Measurements from ENCODE around the gene DOCK3.

DOCK3 gene

GRCh38 chr3:51271172-51271571, 596.4 kb downstream of the DOCK3 start:
- no peak for ATAC-seq
- TF ChIP-seq CSDC2 (CRISPR knock-in tag; IDR thresholded peaks at IDR 0.05), result no peak
- TF ChIP-seq PPARA (CRISPR knock-in tag; IDR thresholded peaks at IDR 0.05; ENCODE audit: borderline replicate concordance), result no peak
- TF ChIP-seq ZC3H10 (CRISPR knock-in tag; IDR thresholded peaks at IDR 0.05), result no peak
- no peak for TF ChIP-seq ISL1 (CRISPR knock-in tag; IDR thresholded peaks at IDR 0.05)
- no peak for TF ChIP-seq TOX (CRISPR knock-in tag; IDR thresholded peaks at IDR 0.05; ENCODE audit: borderline replicate concordance)
- no peak for TF ChIP-seq TSHZ2 (CRISPR knock-in tag; IDR thresholded peaks at IDR 0.05)
- no peak for TF ChIP-seq ARNTL (CRISPR knock-in tag; IDR thresholded peaks at IDR 0.05; ENCODE audit: borderline replicate concordance, low read depth)
- TF ChIP-seq ZNF565 (CRISPR knock-in tag; conservative IDR thresholded peaks at IDR 0.05; ENCODE audit: low read depth), result no peak
- no peak for TF ChIP-seq CREB5 (CRISPR knock-in tag; IDR thresholded peaks at IDR 0.05; ENCODE audit: low read depth)
- no peak for TF ChIP-seq POU6F1 (CRISPR knock-in tag; IDR thresholded peaks at IDR 0.05; ENCODE audit: borderline replicate concordance, low read depth)

- TF ChIP-seq GLIS3 (CRISPR knock-in tag; IDR thresholded peaks at IDR 0.05) (no peak), TSHZ2 (CRISPR knock-in tag; IDR thresholded peaks at IDR 0.05) (no peak), CSRNP3 (CRISPR knock-in tag; IDR thresholded peaks at IDR 0.05) (no peak), PPARA (CRISPR knock-in tag; IDR thresholded peaks at IDR 0.05; ENCODE audit: borderline replicate concordance) (no peak), CREB5 (CRISPR knock-in tag; IDR thresholded peaks at IDR 0.05; ENCODE audit: low read depth) (no peak), TCF4 (CRISPR knock-in tag; IDR thresholded peaks at IDR 0.05; ENCODE audit: borderline replicate concordance) (no peak), ZFP3 (CRISPR knock-in tag; IDR thresholded peaks at IDR 0.05) (no peak), RARB (CRISPR knock-in tag; IDR thresholded peaks at IDR 0.05) (no peak), ZNF565 (CRISPR knock-in tag; conservative IDR thresholded peaks at IDR 0.05; ENCODE audit: low read depth) (no peak)
- ATAC-seq, result no peak
Observed at GRCh38 chr3:51274052-51274451, 599.3 kb downstream of the DOCK3 start.

- no peak for ATAC-seq
- TF ChIP-seq GLIS3 (CRISPR knock-in tag; IDR thresholded peaks at IDR 0.05), result no peak
- TF ChIP-seq OSR1 (CRISPR knock-in tag; IDR thresholded peaks at IDR 0.05), result no peak
- TF ChIP-seq SNAI2 (CRISPR knock-in tag; IDR thresholded peaks at IDR 0.05), result no peak
- no peak for TF ChIP-seq TOX (CRISPR knock-in tag; IDR thresholded peaks at IDR 0.05; ENCODE audit: borderline replicate concordance)
- no peak for TF ChIP-seq ZFP3 (CRISPR knock-in tag; IDR thresholded peaks at IDR 0.05)
- TF ChIP-seq ZNF8 (CRISPR knock-in tag; IDR thresholded peaks at IDR 0.05), result no peak
- no peak for TF ChIP-seq RARB (CRISPR knock-in tag; IDR thresholded peaks at IDR 0.05)
- TF ChIP-seq ESRRG (CRISPR knock-in tag; IDR thresholded peaks at IDR 0.05), result no peak
- no peak for TF ChIP-seq CSRNP3 (CRISPR knock-in tag; IDR thresholded peaks at IDR 0.05)
- no peak for TF ChIP-seq TSHZ2 (CRISPR knock-in tag; IDR thresholded peaks at IDR 0.05)
- TF ChIP-seq CSDC2 (CRISPR knock-in tag; IDR thresholded peaks at IDR 0.05), result no peak
Observed at GRCh38 chr3:51275111-51275805, 600.5 kb downstream of the DOCK3 start.
